CD4-positive, alpha-beta memory T cell (primary cell): ENCODE results near the gene SDHA. TPM values are rescaled to one million over a fixed set of nuclear protein-coding genes. Genes with fewer than 3 reads are reported as not detected.

Source experiments
- CTCF ChIA-PET: fragments of 350-600 bp; sonication (Branson Sonifier 250); formaldehyde crosslinking; loops from one replicate; lab custom pipeline; 2021; ENCODE audit warnings: inconsistent platforms; ENCODE audit not compliant: partially characterized antibody; lab: Charles Lee
- POLR2A ChIA-PET: fragments of 350-600 bp; sonication (Branson Sonifier 250); formaldehyde crosslinking; loops from one replicate; lab custom pipeline; 2021; ENCODE audit not compliant: partially characterized antibody; lab: Charles Lee
- DNase-seq, 5 donors: peaks; one replicate each; pipeline versions ENCODE4 v3.0.0 to v3.0.0-alpha.2; 2020 to 2022; ENCODE audit warnings: mixed read lengths in 1 of 5
- H3K27ac ChIP-seq: one replicate; pipeline ENCODE4 v1.7.0; 2013; ENCODE audit warnings: low read depth, low read length
- H3K27me3 ChIP-seq: 2 replicates; pipeline ENCODE4 v1.7.0; 2013; ENCODE audit warnings: mild to moderate bottlenecking, low read length, moderate library complexity; ENCODE audit not compliant: insufficient read depth
- H3K36me3 ChIP-seq: 2 replicates; pipeline ENCODE4 v1.7.0; 2013; ENCODE audit warnings: mild to moderate bottlenecking, low read length, moderate library complexity; ENCODE audit not compliant: insufficient read depth
- H3K4me1 ChIP-seq: 2 replicates; pipeline ENCODE4 v1.7.0; 2013; ENCODE audit warnings: mild to moderate bottlenecking, low read length, moderate library complexity; ENCODE audit not compliant: insufficient read depth
- H3K4me3 ChIP-seq, 2 donors: one replicate each; pipeline ENCODE4 v1.7.0; 2013; ENCODE audit warnings: low read length in 2 of 2, mild to moderate bottlenecking in 1 of 2
- H3K9me3 ChIP-seq, 2 donors: one replicate each; pipeline ENCODE4 v1.7.0; 2013; ENCODE audit warnings: low read length in 2 of 2, control low read depth in 1 of 2; ENCODE audit not compliant: control insufficient read depth in 1 of 2
- H3K27ac Mint-ChIP-seq, 7 donors: one replicate each; pipeline ENCODE4 v1.8.0; 2020 to 2021; ENCODE audit warnings: mixed read lengths in 7 of 7, mild to moderate bottlenecking in 6 of 7, inconsistent platforms in 3 of 7, moderate library complexity in 3 of 7
- H3K27me3 Mint-ChIP-seq, 2 donors: one replicate each; pipeline ENCODE4 v1.8.0; 2020 to 2021; ENCODE audit warnings: mixed read lengths in 2 of 2
- H3K36me3 Mint-ChIP-seq, 2 donors: one replicate each; pipeline ENCODE4 v1.8.0; 2020 to 2021; ENCODE audit warnings: mixed read lengths in 2 of 2, inconsistent platforms in 1 of 2, mild to moderate bottlenecking in 1 of 2
- H3K4me1 Mint-ChIP-seq, 4 donors: one replicate each; pipeline ENCODE4 v1.8.0; 2020 to 2021; ENCODE audit warnings: mixed read lengths in 4 of 4, mild to moderate bottlenecking in 1 of 4
- H3K4me3 Mint-ChIP-seq, 8 donors: one replicate each; pipeline ENCODE4 v1.8.0; 2020 to 2021; ENCODE audit warnings: mixed read lengths in 8 of 8, mild to moderate bottlenecking in 7 of 8, moderate library complexity in 6 of 8, inconsistent platforms in 3 of 8
- H3K9me3 Mint-ChIP-seq, 8 donors: one replicate each; pipeline ENCODE4 v1.8.0; 2020 to 2021; ENCODE audit warnings: mixed read lengths in 8 of 8, mild to moderate bottlenecking in 5 of 8, inconsistent platforms in 3 of 8, moderate library complexity in 1 of 8
- intact Hi-C: fragments of 100-400 bp; cut with micrococcal nuclease; formaldehyde crosslinking; loops from one replicate; pipeline ENCODE4 v1.15.1; 2023
- polyA plus RNA-seq, 2 donors: library from polyadenylated mRNA; unstranded; fragments of 300-500 nt; fragmentation: Illumina TruSeq; gene quantifications; one replicate each; pipeline ENCODE4 v1.2.3, GENCODE V29; 2021
- total RNA-seq, 2 experiments: library from RNA; stranded (reverse); gene quantifications; one replicate each; pipeline ENCODE4 v1.2.3, GENCODE V29; 2021

SDHA gene
- total and polyA plus RNA-seq, 4 experiments from 2014 or later, result 131 to 240 (median 175) TPM

- ChIA-PET POLR2A (no interaction called here), CTCF (no interaction called here)
- intact Hi-C loops, result no loop called here
- no peak overlapping the region for H3K4me3 Mint-ChIP-seq
- H3K4me1 Mint-ChIP-seq, result no peaks in the 10 kb centered on the region
- Histone ChIP-seq H3K4me1 (no peaks in the 10 kb centered on the region), H3K27me3 (no peaks in the 10 kb centered on the region), H3K36me3 (no peaks in the 10 kb centered on the region), H3K9me3 (no peaks in the 10 kb centered on the region), H3K27ac (no peak overlapping the region), H3K4me3 (no peak overlapping the region)
- no peaks in the 10 kb centered on the region for H3K36me3 Mint-ChIP-seq
- H3K9me3 Mint-ChIP-seq, result no peaks in the 10 kb centered on the region
- no peak for DNase-seq
- H3K27ac Mint-ChIP-seq, result peak overlapping the region in 1 of 7 donors; percentile 13
- H3K27me3 Mint-ChIP-seq, result peaks cover 3 to 7% of the 10 kb centered on the region in 2 donors
These were observed 45.3 kb upstream of the SDHA start for GRCh38 chr5:172841-173251.

- no peak overlapping the region for H3K4me3 ChIP-seq
- Mint-ChIP-seq H3K27me3 (peaks cover 3 to 7% of the 10 kb centered on the region in 2 donors), H3K4me3 (no peak overlapping the region), H3K9me3 (no peaks in the 10 kb centered on the region), H3K36me3 (no peaks in the 10 kb centered on the region), H3K27ac (peak overlapping the region in 1 of 7 donors; percentile 43), H3K4me1 (no peaks in the 10 kb centered on the region)
- no peaks in the 10 kb centered on the region for H3K9me3 ChIP-seq
- intact Hi-C loops, result no loop called here
- no peak for DNase-seq
- POLR2A ChIA-PET, result no interaction called here
- H3K4me1 ChIP-seq, result no peaks in the 10 kb centered on the region
- no peaks in the 10 kb centered on the region for H3K27me3 ChIP-seq
- no peak overlapping the region for H3K27ac ChIP-seq
- CTCF ChIA-PET, result interaction anchor here (1.7 kb wide), 1 partner anchor 15 kb away, joined by 5 read pairs; no protein-coding TSS in a partner anchor
- no peaks in the 10 kb centered on the region for H3K36me3 ChIP-seq
These were observed 44.5 kb upstream of the SDHA start for GRCh38 chr5:173392-174290.

- H3K27ac ChIP-seq, result no peak overlapping the region
- Mint-ChIP-seq H3K27me3 (peaks cover 3 to 9% of the 10 kb centered on the region in 2 donors), H3K36me3 (no peaks in the 10 kb centered on the region), H3K4me1 (no peaks in the 10 kb centered on the region), H3K9me3 (no peaks in the 10 kb centered on the region), H3K27ac (no peak overlapping the region), H3K4me3 (no peak overlapping the region)
- H3K9me3 ChIP-seq, result no peaks in the 10 kb centered on the region
- no peaks in the 10 kb centered on the region for H3K4me1 ChIP-seq
- intact Hi-C loops, result no loop called here
- ChIA-PET POLR2A (no interaction called here), CTCF (interaction anchor here (1.7 kb wide), 1 partner anchor 14 kb away, joined by 5 read pairs; no protein-coding TSS in a partner anchor)
- no peak for DNase-seq
- H3K36me3 ChIP-seq, result no peaks in the 10 kb centered on the region
- H3K4me3 ChIP-seq, result no peak overlapping the region
- no peaks in the 10 kb centered on the region for H3K27me3 ChIP-seq
These were observed 43.9 kb upstream of the SDHA start for GRCh38 chr5:174291-174600.

GRCh38 chr5:174876-175465 lies 43.1 kb upstream of the SDHA start:
- no peak overlapping the region for H3K27ac ChIP-seq
- intact Hi-C loops, result no loop called here
- H3K36me3 ChIP-seq, result no peaks in the 10 kb centered on the region
- Mint-ChIP-seq H3K36me3 (no peaks in the 10 kb centered on the region), H3K4me1 (no peaks in the 10 kb centered on the region), H3K27ac (no peak overlapping the region), H3K4me3 (no peak overlapping the region), H3K27me3 (peaks cover 3 to 13% of the 10 kb centered on the region in 2 donors), H3K9me3 (no peaks in the 10 kb centered on the region)
- ChIA-PET POLR2A (no interaction called here), CTCF (interaction anchor here (1.7 kb wide), 1 partner anchor 13 kb away, joined by 5 read pairs; no protein-coding TSS in a partner anchor)
- no peaks in the 10 kb centered on the region for H3K27me3 ChIP-seq
- H3K4me3 ChIP-seq, result no peak overlapping the region
- no peaks in the 10 kb centered on the region for H3K9me3 ChIP-seq
- no peak for DNase-seq
- H3K4me1 ChIP-seq, result no peaks in the 10 kb centered on the region

- H3K36me3 Mint-ChIP-seq, result no peaks in the 10 kb centered on the region
- no peaks in the 10 kb centered on the region for H3K9me3 ChIP-seq
- no peaks in the 10 kb centered on the region for H3K9me3 Mint-ChIP-seq
- no peak for DNase-seq
- no peak overlapping the region for H3K4me3 ChIP-seq
- no peaks in the 10 kb centered on the region for H3K36me3 ChIP-seq
- H3K27me3 ChIP-seq, result peaks cover 3% of the 10 kb centered on the region
- H3K4me1 Mint-ChIP-seq, result no peaks in the 10 kb centered on the region
- no peak overlapping the region for H3K4me3 Mint-ChIP-seq
- CTCF ChIA-PET, result interaction anchor here (0.6 kb wide), 1 partner anchor 172 kb away, joined by 3 read pairs; no protein-coding TSS in a partner anchor
- peaks cover 5 to 16% of the 10 kb centered on the region in 2 donors for H3K27me3 Mint-ChIP-seq
- H3K4me1 ChIP-seq, result no peaks in the 10 kb centered on the region
- POLR2A ChIA-PET, result no interaction called here
- intact Hi-C loops, result no loop called here
- H3K27ac ChIP-seq, result no peak overlapping the region
- no peak overlapping the region for H3K27ac Mint-ChIP-seq
These were observed 41.8 kb upstream of the SDHA start for GRCh38 chr5:176296-176823.

GRCh38 chr5:178110-178509 lies 40.0 kb upstream of the SDHA start:
- Mint-ChIP-seq H3K4me3 (no peak overlapping the region), H3K27me3 (peaks cover 5 to 13% of the 10 kb centered on the region in 2 donors), H3K9me3 (no peaks in the 10 kb centered on the region), H3K36me3 (no peaks in the 10 kb centered on the region), H3K27ac (peak overlapping the region in 1 of 7 donors; percentile 55), H3K4me1 (no peaks in the 10 kb centered on the region)
- ChIA-PET POLR2A (no interaction called here), CTCF (no interaction called here)
- Histone ChIP-seq H3K4me1 (no peaks in the 10 kb centered on the region), H3K36me3 (no peaks in the 10 kb centered on the region), H3K27me3 (peaks cover 3% of the 10 kb centered on the region), H3K9me3 (no peaks in the 10 kb centered on the region), H3K4me3 (no peak overlapping the region), H3K27ac (no peak overlapping the region)
- intact Hi-C loops, result no loop called here
- no peak for DNase-seq

GRCh38 chr5:179401-179800 lies 38.7 kb upstream of the SDHA start:
- ChIA-PET POLR2A (no interaction called here), CTCF (no interaction called here)
- H3K9me3 Mint-ChIP-seq, result no peaks in the 10 kb centered on the region
- no peak overlapping the region for H3K27ac Mint-ChIP-seq
- H3K36me3 Mint-ChIP-seq, result no peaks in the 10 kb centered on the region
- no peaks in the 10 kb centered on the region for H3K4me1 Mint-ChIP-seq
- H3K4me3 Mint-ChIP-seq, result no peak overlapping the region
- no peak for DNase-seq
- Histone ChIP-seq H3K27ac (no peak overlapping the region), H3K36me3 (no peaks in the 10 kb centered on the region), H3K9me3 (no peaks in the 10 kb centered on the region), H3K4me3 (no peak overlapping the region), H3K4me1 (no peaks in the 10 kb centered on the region), H3K27me3 (peaks cover 3% of the 10 kb centered on the region)
- peaks cover 4 to 13% of the 10 kb centered on the region in 2 donors for H3K27me3 Mint-ChIP-seq
- intact Hi-C loops, result no loop called here
